GM23338 (cell line): ENCODE results near the gene PHACTR1.

ENCODE experiments used
- CREB1 ChIP-seq: fragments of 250-450 bp; sonication (Bioruptor Pico); IDR thresholded peaks from 2 replicates; pipeline ENCODE4 v1.5.0; 2020; ENCODE audit warnings: low read depth, mild to moderate bottlenecking, moderate library complexity
- POLR2AphosphoS5 ChIP-seq: IDR thresholded peaks from 2 replicates; pipeline ENCODE4 v1.6.1; 2016; ENCODE audit warnings: antibody characterized with exemption, low read depth
- TF ChIP-seq, protein P1 (sequence below), 2 experiments: fragments of 200-600 bp in 1 of 2; sonication (generic) in 1 of 2; conservative IDR thresholded peaks; 2 replicates each; pipeline versions ENCODE4 v1.5.1 to v1.6.1; 2016 to 2017; ENCODE audit warnings: antibody characterized with exemption in 2 of 2, low read depth in 2 of 2, mild to moderate bottlenecking in 2 of 2, moderate library complexity in 1 of 2

DNA sequence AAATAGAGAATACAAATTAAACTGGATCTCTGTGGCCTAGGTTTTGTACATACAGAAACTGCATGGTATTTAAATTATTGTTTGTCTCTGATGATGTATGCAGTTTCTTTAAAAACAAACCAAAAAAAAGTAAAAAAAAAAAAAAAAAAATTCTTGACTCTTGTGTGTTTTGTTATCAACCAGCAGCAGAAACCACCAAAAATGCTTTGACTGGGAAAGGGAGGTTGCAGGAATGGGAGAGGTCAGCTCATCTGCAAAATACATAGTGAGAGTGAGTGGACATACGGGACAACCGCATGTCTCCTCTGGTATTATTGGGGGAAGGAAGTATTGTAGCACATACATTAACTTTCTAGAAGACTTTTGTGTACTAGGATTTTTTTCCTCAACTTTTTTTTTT lies 573.8 kb downstream of the PHACTR1 start:
- TF ChIP-seq, protein P1, sequence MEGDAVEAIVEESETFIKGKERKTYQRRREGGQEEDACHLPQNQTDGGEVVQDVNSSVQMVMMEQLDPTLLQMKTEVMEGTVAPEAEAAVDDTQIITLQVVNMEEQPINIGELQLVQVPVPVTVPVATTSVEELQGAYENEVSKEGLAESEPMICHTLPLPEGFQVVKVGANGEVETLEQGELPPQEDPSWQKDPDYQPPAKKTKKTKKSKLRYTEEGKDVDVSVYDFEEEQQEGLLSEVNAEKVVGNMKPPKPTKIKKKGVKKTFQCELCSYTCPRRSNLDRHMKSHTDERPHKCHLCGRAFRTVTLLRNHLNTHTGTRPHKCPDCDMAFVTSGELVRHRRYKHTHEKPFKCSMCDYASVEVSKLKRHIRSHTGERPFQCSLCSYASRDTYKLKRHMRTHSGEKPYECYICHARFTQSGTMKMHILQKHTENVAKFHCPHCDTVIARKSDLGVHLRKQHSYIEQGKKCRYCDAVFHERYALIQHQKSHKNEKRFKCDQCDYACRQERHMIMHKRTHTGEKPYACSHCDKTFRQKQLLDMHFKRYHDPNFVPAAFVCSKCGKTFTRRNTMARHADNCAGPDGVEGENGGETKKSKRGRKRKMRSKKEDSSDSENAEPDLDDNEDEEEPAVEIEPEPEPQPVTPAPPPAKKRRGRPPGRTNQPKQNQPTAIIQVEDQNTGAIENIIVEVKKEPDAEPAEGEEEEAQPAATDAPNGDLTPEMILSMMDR (conservative IDR thresholded peaks at IDR 0.05; ENCODE audit: low read depth in 2 of 2), result no peak
- TF ChIP-seq CREB1 (CRISPR knock-in tag), result no peak
- no peak for TF ChIP-seq POLR2AphosphoS5
